Measurements from ENCODE around the gene SNHG17.

- TF ChIP-seq CTCF (IDR thresholded peaks at IDR 0.05) (no peak), POLR2AphosphoS5 (IDR thresholded peaks at IDR 0.05) (no peak)
Measured at GRCh38 chr20:38447251-38447661, 12.1 kb upstream of the SNHG17 start.

All from stomach (tissue), 4 donors.